Neural cell (in vitro differentiated cells): Measurements from ENCODE around the gene GSG1L. TPM values are rescaled to one million over a fixed set of nuclear protein-coding genes. Genes with fewer than 3 reads are reported as not detected.

Experiments
- H2AFZ ChIP-seq: fragments of 200-600, 300-800 bp; sonication (generic), shearing (Covaris generic); 2 replicates; pipeline ENCODE4 v1.6.0; 2014; ENCODE audit warnings: low read depth, mild to moderate bottlenecking, antibody characterized with exemption, low read length, moderate library complexity
- H3F3A ChIP-seq: fragments of 200-600 bp; shearing (Covaris generic); 2 replicates; pipeline ENCODE4 v1.6.1; 2016; ENCODE audit warnings: mild to moderate bottlenecking, moderate library complexity, mixed read lengths, antibody characterized with exemption, low read length; ENCODE audit not compliant: insufficient read depth, poor library complexity, severe bottlenecking
- H3K27ac ChIP-seq: fragments of 200-600, 300-800 bp; sonication (generic), shearing (Covaris generic); 2 replicates; pipeline ENCODE4 v1.5.1; 2014; ENCODE audit warnings: mild to moderate bottlenecking, low read length, moderate library complexity
- H3K27me3 ChIP-seq: fragments of 300-800, 200-600 bp; sonication (generic), shearing (Covaris generic); 2 replicates; pipeline ENCODE4 v1.6.0; 2014; ENCODE audit warnings: mild to moderate bottlenecking, low read depth, low read length, moderate library complexity; ENCODE audit not compliant: insufficient read depth
- H3K36me3 ChIP-seq: fragments of 300-800, 200-600 bp; sonication (generic), shearing (Covaris generic); 2 replicates; pipeline ENCODE4 v1.5.1; 2014; ENCODE audit warnings: mild to moderate bottlenecking, antibody characterized with exemption, low read length, moderate library complexity; ENCODE audit not compliant: insufficient read depth
- H3K4me2 ChIP-seq: fragments of 300-800, 200-600 bp; sonication (generic), shearing (Covaris generic); 2 replicates; pipeline ENCODE4 v1.6.0; 2014; ENCODE audit warnings: mild to moderate bottlenecking, low read length
- H3K4me3 ChIP-seq: fragments of 300-800, 200-600 bp; sonication (generic), shearing (Covaris generic); 2 replicates; pipeline ENCODE4 v1.5.1; 2014; ENCODE audit warnings: mild to moderate bottlenecking, low read length, moderate library complexity
- H3K79me2 ChIP-seq: fragments of 200-600 bp; shearing (Covaris generic); replicated peaks from 2 replicates; pipeline ENCODE4 v1.6.0; 2014; ENCODE audit warnings: mild to moderate bottlenecking, low read length, moderate library complexity; ENCODE audit not compliant: insufficient read depth
- H3K9ac ChIP-seq: fragments of 300-800, 200-600 bp; sonication (generic), shearing (Covaris generic); 2 replicates; pipeline ENCODE4 v1.6.1; 2016; ENCODE audit warnings: mild to moderate bottlenecking, low read length, mixed read lengths
- H3K9me2 ChIP-seq: fragments of 200-600 bp; shearing (Covaris generic); 2 replicates; pipeline ENCODE4 v1.6.1; 2016; ENCODE audit warnings: mild to moderate bottlenecking, low read length, mixed read lengths; ENCODE audit not compliant: insufficient read depth
- H3K9me3 ChIP-seq: fragments of 200-600, 300-800 bp; sonication (generic), shearing (Covaris generic); 2 replicates; pipeline ENCODE4 v1.6.1; 2016; ENCODE audit warnings: mild to moderate bottlenecking, mixed run types, low read length, moderate library complexity, mixed read lengths
- H4K20me1 ChIP-seq: fragments of 200-600 bp; shearing (Covaris generic); 2 replicates; pipeline ENCODE4 v1.6.1; 2016; ENCODE audit warnings: mild to moderate bottlenecking, mixed run types; ENCODE audit not compliant: insufficient read depth
- EP300 ChIP-seq: fragments of 450-650 bp; conservative IDR thresholded peaks from 2 replicates; pipeline ENCODE4 v1.6.1; 2014; ENCODE audit warnings: antibody characterized with exemption, mild to moderate bottlenecking, moderate library complexity; ENCODE audit not compliant: poor library complexity, severe bottlenecking
- EZH2 ChIP-seq: fragments of 200-600, 300-800 bp; shearing (Covaris generic), sonication (generic); IDR thresholded peaks from 2 replicates; pipeline ENCODE4 v1.6.1; 2014; ENCODE audit warnings: antibody characterized with exemption, low read length, borderline replicate concordance, mild to moderate bottlenecking; ENCODE audit not compliant: insufficient read depth, poor library complexity, severe bottlenecking
- MXI1 ChIP-seq: fragments of 450-650 bp; conservative IDR thresholded peaks from 2 replicates; pipeline ENCODE4 v1.6.1; 2014; ENCODE audit warnings: antibody characterized with exemption, mild to moderate bottlenecking; ENCODE audit not compliant: poor library complexity, severe bottlenecking
- POLR2AphosphoS5 ChIP-seq: IDR thresholded peaks from 2 replicates; pipeline ENCODE4 v1.6.1; 2012
- RAD21 ChIP-seq: fragments of 450-650 bp; conservative IDR thresholded peaks from 2 replicates; pipeline ENCODE4 v1.6.1; 2014; ENCODE audit warnings: antibody characterized with exemption, mild to moderate bottlenecking, moderate library complexity
- SMC3 ChIP-seq: fragments of 450-650 bp; conservative IDR thresholded peaks from 2 replicates; pipeline ENCODE4 v1.6.1; 2014; ENCODE audit warnings: antibody characterized with exemption, mild to moderate bottlenecking, moderate library complexity; ENCODE audit not compliant: poor library complexity
- TAF1 ChIP-seq: IDR thresholded peaks from 2 replicates; pipeline ENCODE4 v1.6.1; 2012; ENCODE audit warnings: low read depth
- polyA plus RNA-seq: library from polyadenylated mRNA; depleted of rRNA; stranded (reverse); fragments of >200 nt; gene quantifications from 2 replicates; pipeline ENCODE4 v1.2.3, GENCODE V29; 2014
- TF ChIP-seq, protein P1 (sequence below): fragments of 450-650 bp; IDR thresholded peaks from 2 replicates; pipeline ENCODE4 v1.5.1; 2014; ENCODE audit warnings: antibody characterized with exemption, mild to moderate bottlenecking, moderate library complexity; ENCODE audit not compliant: poor library complexity, severe bottlenecking
- TF ChIP-seq, protein P2 (sequence below): IDR thresholded peaks from 2 replicates; pipeline ENCODE4 v1.6.1; 2012; ENCODE audit warnings: borderline replicate concordance

GSG1L gene
- polyA plus RNA-seq, 1 donor from 2014 or later, result 0.85 TPM

DNA sequence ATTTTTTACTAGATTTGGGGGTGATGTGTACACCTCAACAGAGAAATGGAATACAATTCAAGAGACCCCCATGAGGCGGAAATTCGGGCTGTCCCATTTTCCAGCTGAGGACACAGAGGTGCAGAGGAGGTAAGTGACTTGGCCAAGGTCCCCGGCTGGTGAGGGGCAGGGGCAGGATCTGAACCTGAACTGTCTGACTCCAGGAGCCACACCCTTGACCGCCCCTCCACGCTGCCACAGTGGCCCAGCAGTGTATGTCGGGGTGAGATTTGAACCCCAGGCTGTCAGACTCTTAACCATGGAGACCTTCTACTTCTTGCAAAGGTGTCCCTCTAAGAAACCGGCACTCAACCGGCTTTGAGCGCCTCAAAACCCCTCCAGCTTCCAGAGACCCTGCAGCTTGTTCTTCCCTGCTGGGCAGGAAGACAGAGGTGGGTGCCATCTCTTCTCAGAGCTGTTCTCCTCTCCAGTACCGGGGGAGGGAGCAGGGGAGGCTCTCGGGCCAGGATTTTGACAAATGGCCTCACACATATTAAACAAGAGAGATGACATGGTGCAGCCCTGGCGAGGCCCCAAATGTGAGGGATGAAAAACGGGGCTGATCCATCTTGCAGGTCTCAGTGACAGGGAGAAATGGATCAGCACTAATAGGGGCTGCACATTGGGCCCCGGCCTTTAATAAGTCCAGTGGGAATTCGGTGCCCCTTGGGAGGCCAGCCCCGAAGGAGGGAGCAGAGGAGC lies 222.3 kb downstream of the GSG1L start:
- Histone ChIP-seq H3K9me2 (no peaks in the 10 kb centered on the region), H3K4me3 (no peak overlapping the region), H2AFZ (no peak overlapping the region), H3K9ac (no peak overlapping the region), H3K9me3 (no peaks in the 10 kb centered on the region), H4K20me1 (no peaks in the 10 kb centered on the region), H3K36me3 (no peaks in the 10 kb centered on the region), H3K27ac (no peak overlapping the region), H3K79me2 (no peaks in the 10 kb centered on the region), H3K27me3 (no peaks in the 10 kb centered on the region), H3F3A (no peaks in the 10 kb centered on the region), H3K4me2 (no peak overlapping the region)
- TF ChIP-seq EP300, result no peak
- TF ChIP-seq POLR2AphosphoS5, result no peak
- TF ChIP-seq, protein P1, sequence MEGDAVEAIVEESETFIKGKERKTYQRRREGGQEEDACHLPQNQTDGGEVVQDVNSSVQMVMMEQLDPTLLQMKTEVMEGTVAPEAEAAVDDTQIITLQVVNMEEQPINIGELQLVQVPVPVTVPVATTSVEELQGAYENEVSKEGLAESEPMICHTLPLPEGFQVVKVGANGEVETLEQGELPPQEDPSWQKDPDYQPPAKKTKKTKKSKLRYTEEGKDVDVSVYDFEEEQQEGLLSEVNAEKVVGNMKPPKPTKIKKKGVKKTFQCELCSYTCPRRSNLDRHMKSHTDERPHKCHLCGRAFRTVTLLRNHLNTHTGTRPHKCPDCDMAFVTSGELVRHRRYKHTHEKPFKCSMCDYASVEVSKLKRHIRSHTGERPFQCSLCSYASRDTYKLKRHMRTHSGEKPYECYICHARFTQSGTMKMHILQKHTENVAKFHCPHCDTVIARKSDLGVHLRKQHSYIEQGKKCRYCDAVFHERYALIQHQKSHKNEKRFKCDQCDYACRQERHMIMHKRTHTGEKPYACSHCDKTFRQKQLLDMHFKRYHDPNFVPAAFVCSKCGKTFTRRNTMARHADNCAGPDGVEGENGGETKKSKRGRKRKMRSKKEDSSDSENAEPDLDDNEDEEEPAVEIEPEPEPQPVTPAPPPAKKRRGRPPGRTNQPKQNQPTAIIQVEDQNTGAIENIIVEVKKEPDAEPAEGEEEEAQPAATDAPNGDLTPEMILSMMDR, result no peak
- TF ChIP-seq SMC3, result no peak
- TF ChIP-seq, protein P2, sequence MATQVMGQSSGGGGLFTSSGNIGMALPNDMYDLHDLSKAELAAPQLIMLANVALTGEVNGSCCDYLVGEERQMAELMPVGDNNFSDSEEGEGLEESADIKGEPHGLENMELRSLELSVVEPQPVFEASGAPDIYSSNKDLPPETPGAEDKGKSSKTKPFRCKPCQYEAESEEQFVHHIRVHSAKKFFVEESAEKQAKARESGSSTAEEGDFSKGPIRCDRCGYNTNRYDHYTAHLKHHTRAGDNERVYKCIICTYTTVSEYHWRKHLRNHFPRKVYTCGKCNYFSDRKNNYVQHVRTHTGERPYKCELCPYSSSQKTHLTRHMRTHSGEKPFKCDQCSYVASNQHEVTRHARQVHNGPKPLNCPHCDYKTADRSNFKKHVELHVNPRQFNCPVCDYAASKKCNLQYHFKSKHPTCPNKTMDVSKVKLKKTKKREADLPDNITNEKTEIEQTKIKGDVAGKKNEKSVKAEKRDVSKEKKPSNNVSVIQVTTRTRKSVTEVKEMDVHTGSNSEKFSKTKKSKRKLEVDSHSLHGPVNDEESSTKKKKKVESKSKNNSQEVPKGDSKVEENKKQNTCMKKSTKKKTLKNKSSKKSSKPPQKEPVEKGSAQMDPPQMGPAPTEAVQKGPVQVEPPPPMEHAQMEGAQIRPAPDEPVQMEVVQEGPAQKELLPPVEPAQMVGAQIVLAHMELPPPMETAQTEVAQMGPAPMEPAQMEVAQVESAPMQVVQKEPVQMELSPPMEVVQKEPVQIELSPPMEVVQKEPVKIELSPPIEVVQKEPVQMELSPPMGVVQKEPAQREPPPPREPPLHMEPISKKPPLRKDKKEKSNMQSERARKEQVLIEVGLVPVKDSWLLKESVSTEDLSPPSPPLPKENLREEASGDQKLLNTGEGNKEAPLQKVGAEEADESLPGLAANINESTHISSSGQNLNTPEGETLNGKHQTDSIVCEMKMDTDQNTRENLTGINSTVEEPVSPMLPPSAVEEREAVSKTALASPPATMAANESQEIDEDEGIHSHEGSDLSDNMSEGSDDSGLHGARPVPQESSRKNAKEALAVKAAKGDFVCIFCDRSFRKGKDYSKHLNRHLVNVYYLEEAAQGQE, result no peak
- TF ChIP-seq TAF1, result no peak
- TF ChIP-seq RAD21, result no peak
- no peak for TF ChIP-seq MXI1
- TF ChIP-seq EZH2, result no peak

DNA sequence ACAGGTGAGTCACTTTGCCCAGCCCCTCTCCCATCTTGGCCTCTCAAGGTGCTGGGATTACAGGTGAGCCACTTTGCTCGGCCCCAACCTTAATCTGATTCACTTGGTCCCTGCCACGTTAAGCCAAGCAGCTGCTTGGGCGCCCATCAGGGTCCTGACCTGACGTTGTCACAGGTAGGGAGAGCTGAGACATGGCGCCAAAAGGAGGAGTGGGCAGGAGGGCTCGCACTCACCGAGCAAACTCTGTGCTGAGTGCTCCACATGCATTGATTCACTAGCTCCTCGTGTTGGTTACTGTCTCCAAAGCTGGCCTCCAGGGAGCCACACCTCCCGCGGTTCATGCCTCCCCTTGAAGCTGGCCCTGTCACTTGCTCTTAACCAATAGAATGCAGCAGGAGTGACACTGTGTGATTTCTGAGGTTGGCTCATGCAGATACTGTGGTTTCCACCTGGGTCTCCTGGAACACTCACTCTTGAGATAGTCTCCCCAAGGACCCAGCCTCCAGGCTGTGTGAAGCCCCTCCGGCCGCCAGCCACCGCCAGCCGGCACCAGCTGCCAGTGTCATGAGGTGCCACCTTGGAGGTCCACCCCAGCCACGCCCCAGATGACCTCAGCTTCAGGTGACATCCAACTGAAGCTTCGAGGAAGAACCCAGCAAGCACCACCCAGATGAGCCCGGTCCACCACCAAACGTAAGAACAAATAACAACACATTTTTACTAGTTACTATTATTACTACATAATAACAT lies 223.0 kb downstream of the GSG1L start:
- Histone ChIP-seq H3K4me3 (no peak overlapping the region), H3K9me2 (no peaks in the 10 kb centered on the region), H3K79me2 (no peaks in the 10 kb centered on the region), H4K20me1 (no peaks in the 10 kb centered on the region), H3K4me2 (no peak overlapping the region), H3F3A (no peaks in the 10 kb centered on the region), H3K36me3 (no peaks in the 10 kb centered on the region), H3K27me3 (no peaks in the 10 kb centered on the region), H3K9me3 (no peaks in the 10 kb centered on the region), H3K9ac (no peak overlapping the region), H2AFZ (no peak overlapping the region), H3K27ac (no peak overlapping the region)
- TF ChIP-seq EP300 (no peak), SMC3 (no peak), POLR2AphosphoS5 (no peak), TAF1 (no peak), MXI1 (no peak), EZH2 (no peak), RAD21 (no peak)
- TF ChIP-seq, protein P1, result no peak
- TF ChIP-seq, protein P2, result no peak
